NCI-H1092 (cell line): ENCODE results near the gene SLC39A3.

Experiments used
- DNase-seq: peaks from one replicate; lab custom pipeline; 2025; lab: John Stamatoyannopoulos, UW

The SLC39A3 gene

GRCh38 chr19:2768365-2769132, 28.7 kb upstream of the SLC39A3 start:
- DNase-seq, result no peak

DNA sequence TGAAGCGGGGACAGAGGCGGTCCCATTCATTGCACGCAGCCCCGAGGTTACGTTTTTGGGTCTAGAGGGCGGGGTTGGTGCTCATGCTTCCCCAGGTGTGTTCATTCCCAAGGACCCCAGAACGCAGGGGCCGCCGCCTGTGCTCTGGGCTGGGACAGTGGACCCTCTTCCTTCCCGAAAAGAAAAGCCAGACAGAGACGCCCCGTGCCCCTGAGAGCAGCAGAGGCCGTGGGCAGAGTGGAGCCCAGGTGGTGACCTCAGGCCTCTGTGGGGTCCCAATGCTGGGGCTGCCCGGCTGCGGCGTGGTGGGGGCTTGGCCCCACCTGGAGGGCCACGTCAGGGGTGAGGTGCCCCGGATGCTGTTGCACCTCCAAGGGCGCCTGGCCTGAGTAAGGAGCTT, 27.9 kb upstream of the SLC39A3 start:
- no peak for DNase-seq

- no peak for DNase-seq
Observed at GRCh38 chr19:2766594-2767372, 27.0 kb upstream of the SLC39A3 start.

DNA sequence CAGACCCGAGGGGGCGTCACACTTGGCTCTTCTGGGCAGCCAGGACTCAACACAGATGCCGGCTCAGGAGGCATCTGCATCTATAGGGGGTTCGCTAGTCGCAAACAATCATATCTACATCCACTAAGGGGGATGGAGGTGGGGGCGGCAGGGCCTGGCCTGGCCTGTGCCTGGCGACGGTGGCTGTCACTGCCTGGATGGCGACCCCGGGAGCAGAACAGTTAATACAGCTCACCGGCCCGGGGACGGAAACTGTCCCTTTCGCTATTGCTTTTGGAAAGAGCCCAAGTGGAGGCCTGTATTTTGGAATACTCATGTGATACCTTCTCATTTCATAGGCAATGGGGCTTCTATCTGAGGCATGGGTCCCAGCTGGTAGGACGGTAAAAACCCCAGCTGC, 25.6 kb upstream of the SLC39A3 start:
- DNase-seq, result no peak

GRCh38 chr19:2764945-2765344, 25.1 kb upstream of the SLC39A3 start:
- DNase-seq, result no peak

DNA sequence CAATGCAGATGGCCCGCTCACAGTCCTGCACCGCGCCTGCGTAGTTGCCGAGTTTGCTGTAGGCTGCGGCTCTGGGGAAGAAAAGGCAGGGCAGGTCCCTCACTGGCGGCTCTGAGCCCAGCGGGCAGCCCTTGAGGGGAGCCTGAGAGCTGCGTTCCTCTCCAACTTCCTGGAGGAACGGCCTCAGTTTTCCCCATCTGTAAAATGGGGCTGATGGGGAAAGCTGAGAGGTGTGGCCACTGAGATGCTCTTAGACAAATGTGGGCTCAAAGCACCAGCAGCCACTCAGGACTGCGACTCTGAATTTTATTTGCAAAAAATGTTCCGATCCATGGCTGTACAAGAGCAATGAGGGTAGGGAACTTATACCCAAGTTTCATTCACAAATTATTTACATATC, 23.9 kb upstream of the SLC39A3 start:
- no peak for DNase-seq

DNA sequence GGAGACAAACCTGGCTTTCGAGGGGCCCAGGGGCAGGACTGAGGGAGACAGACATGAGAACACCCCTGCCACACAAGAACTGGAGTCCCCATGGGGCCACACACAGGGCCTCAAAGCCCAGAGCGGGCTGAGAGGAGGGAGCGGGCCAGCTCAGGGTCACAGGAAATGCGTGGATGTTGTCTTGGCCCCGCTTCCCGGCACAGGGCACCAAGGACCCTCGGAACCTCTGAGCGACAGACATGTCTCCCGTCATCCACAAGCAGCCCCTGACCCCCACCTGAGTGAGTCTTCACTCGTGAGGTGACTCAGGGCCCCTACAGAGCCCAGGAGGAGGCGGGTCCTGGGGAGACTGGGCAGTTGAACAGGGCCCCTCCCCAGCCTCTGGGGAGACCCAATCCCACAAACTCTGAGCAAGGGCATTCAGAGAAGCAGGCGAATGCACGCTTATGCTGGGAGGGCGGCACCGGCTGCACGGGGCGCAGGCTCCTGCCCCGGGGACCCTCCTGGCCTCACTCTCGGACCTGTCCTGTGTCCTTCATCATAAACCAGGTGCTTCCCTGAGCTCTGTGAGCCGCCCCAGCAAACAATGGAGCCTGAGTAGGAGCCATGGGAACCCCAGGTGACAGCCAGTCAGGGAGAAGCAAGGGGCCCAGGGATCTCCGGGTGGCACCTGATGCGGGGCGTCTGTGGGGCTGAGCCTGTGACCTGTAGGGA, 23.1 kb upstream of the SLC39A3 start:
- no peak for DNase-seq

DNA sequence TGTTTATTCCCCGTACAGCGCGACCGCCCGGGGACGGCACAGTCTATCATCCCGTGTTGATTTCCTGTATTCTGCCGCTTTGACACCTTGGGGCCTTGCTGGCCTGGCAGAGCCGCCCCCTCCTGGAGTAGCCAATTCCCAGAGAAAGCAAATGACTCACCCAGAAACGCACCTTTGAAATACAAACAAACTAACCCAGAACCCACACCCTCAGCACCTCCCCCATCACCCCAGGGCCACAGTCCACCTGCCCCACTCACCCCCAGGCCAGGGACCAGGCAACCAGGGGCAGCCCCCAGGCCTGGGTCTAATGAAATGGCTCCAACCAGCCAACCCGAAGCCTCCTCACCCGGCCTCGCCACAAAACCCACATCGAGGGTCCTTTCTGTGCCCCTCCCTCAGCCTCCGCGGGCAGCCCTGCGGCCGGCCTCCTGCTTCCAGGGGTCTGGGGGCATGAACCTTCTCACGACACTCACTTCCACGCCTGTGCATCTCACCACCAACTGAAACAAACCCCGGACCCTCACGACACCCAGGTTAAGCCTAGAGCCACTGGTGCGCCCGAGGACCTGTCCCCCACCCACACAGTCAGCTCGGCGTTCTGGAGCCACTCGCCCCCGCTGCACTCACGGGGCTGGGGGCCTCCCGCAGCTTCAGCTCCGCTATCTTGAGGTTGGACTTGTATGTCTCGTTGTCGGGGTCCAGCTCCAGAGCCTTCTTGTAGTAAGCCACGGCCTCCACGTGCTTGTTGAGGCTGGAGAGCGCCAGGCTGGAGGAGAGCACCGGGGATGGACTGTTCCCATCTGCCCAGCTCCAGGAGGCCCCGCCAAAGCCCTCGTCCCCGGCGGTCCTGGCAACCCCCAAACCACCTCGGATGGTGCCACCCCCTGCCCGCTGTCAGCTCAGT, 22.3 kb upstream of the SLC39A3 start:
- DNase-seq, result no peak

DNA sequence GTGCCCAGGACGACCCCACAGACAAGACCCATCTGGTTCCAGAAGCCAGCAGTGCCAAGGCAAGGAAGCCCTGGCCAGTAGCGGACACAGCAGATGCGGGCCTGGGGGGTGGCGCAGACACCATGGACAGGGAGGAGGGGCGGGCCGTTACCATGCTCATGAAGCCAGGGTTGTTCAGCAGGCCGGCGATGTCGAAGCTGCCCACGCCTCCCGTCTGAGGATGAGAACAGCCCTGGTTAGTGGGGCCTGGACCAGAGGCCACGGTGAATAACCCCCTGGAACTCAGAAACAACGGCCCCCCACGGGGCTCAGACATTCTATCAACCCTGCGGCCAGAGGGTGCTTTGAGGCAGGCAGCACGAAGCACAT, 21.5 kb upstream of the SLC39A3 start:
- no peak for DNase-seq

- no peak for DNase-seq
Observed at GRCh38 chr19:2759965-2760364, 20.1 kb upstream of the SLC39A3 start.

- DNase-seq, result no peak
Observed at GRCh38 chr19:2759362-2759761, 19.5 kb upstream of the SLC39A3 start.

DNA sequence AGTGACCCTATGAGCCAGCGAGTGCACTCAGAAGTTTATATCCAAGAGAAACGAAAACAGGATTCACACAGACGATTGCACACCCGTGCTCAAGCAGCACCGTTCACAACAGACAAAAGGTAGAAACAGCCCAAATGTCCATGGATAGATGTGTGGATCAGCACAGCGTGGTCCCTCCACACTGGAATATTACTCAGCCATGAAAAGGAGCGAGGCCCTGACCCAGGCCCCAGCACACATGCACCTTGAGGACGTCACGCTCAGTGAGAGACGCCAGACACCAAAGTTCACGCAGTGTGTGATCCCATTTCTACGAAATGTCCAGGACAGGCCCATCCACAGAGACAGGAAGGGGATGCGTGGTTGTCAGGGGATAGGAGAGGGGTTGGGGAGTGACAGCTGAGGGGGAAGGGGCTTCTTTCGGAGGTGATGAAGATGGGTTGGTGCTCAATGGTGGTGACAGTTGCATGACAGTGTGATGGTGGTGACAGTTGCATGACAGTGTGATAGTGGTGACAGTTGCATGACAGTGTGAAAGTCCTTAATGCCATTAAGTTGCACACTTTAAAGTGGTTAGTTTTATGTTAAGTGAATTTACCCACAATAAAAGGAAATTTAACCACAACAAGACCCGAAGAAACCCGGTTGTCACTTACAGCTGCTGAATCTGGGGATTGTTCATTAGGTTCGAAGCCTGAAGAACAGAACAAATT, 18.9 kb upstream of the SLC39A3 start:
- DNase-seq, result no peak

GRCh38 chr19:2756921-2757881, 17.4 kb upstream of the SLC39A3 start:
- DNase-seq, result no peak

- no peak for DNase-seq
Observed at GRCh38 chr19:2756477-2756876, 16.7 kb upstream of the SLC39A3 start.

DNA sequence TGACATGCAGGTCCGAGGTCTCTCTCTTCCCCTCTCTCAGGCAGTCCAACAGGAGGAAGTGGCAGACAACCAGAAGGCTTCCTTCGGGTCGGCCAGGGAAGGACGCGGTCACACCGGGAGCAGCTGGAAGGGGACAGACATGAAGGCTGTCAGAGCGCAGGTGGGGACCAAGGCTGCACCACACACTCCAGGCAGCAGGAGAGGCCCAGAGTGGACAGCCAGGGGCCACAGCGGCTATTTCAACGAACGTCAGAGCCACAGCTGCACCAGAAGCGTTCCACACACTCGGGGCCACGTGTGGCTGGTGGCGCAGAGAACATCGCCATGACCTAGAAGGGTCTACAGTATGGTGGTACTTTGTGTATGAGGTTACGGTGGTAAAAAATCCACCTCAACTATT, 16.0 kb upstream of the SLC39A3 start:
- no peak for DNase-seq

DNA sequence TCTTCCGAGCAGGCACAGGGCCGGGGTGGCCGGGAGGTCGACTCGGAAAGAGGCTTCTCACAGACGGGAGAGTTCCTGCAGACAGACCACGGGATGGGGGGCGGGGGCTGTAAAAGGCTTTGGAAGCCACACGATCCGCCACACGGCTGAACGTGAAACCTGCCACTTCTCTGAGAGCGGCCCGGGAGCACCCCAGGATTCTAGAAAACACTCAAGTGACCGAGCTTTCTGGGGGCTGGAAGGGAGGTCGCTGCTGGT, 15.6 kb upstream of the SLC39A3 start:
- no peak for DNase-seq

DNA sequence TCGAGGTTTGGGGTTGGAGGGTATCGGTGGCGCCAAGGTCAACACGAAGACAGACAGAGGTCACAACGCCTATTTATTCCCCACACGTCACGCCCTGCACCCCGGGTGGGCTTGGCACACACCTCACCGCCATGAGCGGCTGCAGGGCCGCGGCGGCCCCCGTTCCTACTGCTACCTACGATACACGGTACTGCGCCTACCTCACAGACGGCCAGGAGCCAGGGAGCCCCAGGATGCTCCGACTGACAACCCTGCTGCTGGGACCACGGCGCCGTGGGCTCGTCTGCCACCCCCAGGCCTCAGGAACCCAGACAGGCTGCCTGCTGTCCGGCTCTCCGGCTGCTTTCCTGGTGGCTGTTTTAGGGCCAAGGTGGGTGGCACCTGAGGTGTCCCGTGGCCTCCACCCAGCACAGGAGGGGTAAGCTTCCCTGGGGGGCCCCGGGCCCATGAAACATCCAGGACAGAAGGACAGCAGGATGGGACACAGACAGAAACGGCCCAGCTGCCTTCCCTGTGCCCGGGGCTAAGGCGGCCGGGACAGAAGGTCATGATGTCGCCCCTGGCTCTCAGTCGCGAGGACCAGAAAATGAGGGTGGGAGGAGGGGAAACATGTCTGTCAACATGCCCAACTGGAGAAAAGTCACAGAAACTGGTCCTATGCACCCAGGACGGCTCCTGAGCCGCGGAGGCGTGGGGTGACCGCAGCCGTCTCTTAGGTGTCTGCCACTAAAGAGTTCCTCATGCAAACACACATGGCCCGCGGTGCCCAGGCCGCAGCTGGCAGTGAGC, 15.0 kb upstream of the SLC39A3 start:
- DNase-seq, result no peak

DNA sequence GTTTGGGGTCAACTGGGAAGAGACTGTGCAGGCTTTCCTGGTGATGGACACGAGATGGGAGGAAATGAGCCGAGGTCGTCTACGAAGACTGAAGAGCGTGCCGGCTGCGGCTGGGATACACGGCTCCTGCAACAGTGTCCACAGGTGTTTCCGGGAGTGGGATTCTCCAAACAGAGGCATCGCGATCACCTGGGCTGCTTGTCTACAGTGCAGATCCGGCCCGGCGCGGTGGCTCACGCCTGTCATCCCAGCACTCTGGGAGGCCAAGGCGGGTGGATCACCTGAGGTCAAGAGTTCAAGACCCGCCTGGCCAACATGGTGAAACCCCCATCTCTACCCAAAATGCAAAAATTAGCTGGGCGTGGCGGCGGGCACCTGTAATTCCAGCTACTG, 11.6 kb upstream of the SLC39A3 start:
- no peak for DNase-seq

DNA sequence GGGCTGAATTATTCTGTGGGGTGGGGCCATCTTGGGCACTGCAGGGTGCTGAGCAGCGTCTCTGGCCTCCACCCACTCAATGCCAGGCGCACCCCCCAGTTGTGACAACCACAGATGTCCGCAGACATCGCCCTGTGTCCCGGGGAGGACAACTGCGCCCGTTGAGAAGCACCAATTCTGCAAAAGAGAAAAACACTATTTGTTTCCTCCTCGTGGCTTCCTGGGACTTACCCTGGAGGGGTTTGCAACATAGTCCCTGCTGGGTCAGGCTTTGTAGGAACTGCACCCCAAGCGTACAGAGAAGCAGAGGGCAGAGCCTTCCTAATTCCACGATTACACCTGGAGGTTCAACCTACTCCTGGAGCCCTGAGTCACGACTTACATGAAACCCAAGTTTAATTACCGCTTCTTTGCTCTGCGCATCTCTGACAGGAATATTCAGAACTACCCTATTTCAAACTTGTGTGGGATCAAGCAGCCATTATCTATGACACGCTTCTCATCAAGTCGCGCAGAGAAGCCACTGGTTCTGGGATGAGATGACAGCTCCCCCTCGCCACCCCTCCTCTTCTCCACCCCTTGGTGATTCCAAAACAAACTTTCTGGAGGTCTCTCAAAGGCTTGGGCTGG, 11.1 kb upstream of the SLC39A3 start:
- DNase-seq, result no peak
